Measurements from ENCODE around the gene PTH2R.
"Not testable (repeated sequence)": the region's sequence is repeated elsewhere in the genome, so short reads cannot be mapped to it uniquely, and the experiment has no call there.

Gene PTH2R, protein sequence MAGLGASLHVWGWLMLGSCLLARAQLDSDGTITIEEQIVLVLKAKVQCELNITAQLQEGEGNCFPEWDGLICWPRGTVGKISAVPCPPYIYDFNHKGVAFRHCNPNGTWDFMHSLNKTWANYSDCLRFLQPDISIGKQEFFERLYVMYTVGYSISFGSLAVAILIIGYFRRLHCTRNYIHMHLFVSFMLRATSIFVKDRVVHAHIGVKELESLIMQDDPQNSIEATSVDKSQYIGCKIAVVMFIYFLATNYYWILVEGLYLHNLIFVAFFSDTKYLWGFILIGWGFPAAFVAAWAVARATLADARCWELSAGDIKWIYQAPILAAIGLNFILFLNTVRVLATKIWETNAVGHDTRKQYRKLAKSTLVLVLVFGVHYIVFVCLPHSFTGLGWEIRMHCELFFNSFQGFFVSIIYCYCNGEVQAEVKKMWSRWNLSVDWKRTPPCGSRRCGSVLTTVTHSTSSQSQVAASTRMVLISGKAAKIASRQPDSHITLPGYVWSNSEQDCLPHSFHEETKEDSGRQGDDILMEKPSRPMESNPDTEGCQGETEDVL
- 0 to 1.3 (median 0.11) reads per million in 4 donors for total RNA-seq

DNA sequence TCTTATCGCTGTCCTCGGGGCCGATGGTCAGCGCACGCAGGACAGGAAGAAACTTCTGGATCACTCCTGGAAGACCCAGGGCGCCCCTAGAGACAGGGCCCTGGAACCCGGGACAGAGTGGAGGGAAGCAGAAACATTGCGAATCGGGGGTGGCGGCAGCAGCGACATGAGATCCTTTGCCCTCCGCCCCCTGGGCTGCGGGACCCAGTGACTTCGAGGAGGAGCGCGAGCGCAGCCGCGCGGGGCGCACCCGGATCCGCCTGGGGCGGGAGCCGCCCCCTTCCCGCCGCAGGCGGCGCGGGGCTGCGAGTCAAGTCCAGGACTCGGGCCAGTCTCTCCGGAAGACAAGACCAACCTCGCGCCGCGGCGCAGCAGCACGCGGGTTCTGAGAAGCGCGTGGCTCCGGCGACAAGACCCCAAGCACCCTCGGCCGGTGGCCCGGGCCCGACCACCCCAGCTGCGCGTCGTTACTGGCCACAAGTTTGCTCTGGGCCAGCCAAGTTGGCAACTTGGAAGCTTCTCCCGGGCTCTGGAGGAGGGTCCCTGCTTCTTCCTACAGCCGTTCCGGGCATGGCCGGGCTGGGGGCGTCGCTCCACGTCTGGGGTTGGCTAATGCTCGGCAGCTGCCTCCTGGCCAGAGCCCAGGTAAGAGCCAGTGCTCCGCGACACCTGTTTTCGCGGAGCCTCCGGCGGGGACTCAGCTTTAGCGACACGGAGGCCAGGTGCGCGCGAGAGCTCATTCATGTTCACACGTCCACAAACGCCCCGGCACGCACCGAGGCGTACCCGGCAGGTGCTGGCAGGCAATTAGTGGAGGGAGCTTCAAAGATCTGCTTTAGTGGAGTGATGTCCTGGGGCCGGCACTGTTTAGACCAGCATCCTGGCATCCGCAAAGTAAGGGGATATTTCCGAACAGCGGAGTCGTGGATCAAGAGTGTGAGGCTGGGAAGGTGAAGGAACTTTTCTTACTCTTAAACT is at the start of gene PTH2R:
Gene PTH2R, plus strand, starts transcription at position 319 of the 978 bp plus-strand sequence. Its CDS starts 252 bp downstream, at position 571.
- no peak for DNase-seq

DNA sequence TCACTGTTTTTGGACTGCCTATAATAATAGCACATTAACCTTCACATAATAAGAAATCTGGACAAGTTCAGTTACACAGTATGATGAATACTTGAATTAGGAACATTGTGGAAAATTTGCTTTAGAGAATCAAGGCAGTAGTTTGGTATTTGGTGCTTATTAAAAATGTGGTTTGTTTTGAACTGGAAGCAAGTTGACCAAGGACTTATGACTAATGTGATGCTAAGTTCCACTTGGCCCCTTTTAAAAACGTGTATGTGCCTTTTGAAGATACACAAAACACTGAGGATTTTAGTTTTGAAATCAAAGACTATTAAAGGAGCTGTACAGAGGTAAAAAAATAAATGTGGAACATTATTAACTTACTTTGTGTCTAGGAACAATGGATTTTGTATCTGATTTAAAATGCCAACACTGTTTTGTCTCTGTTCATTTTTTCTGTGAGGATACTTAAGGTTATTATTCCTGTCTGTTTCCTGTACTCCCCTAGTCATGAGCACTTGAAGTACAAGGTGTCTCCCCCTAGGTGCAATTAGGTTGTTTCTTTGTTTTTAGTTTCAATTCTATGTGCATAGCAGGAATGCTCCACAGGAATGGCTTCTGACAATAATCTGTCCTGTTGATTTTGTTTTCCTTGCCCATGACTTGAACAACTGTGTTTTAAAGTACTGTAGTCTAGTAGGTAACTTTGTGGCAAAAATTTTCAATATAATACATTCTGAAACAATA is 49.6 kb upstream of the PTH2R start:
- DNase-seq: no peak

DNA sequence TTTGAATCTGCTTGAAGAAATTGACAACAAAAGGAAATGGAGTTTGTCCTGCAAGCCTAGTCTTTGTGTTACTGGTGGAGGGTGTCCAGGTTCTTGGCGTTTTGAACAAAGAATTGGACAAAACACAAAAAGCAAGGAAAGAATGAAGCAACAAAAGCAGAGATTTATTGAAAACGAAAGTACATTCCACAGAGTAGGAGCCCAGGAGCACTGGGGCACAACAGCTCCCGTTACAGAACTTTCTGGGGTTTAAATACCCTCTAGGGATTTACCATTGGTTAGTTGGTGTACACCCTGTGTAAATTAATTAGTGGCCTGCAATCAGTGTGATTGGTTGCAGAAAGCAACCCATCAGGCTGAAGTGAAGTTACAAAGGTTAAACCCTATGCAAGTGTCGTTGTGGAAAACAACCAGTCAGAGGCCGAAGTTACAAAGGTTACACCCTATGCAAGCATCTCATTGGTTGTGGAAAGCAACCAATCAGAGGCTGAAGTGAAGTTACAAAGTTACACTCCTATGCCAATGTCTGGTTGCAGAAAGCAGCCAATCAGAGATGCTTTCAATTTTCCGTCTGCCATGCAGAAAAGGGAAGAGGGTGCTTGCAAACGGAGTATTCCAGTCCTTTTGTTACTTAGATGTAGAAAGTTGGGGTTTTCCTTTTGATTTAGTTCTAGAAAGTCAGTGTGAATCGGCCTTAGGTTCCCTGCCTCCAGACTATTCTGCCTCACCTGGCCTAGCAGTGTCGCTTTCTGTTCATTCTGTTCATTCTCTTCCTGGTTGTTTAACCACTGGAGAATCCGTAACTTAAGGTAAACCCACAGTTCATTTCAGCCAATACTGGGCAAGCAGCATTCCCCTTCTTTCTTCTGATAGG is 47.6 kb upstream of the PTH2R start:
- no peak for DNase-seq

DNA sequence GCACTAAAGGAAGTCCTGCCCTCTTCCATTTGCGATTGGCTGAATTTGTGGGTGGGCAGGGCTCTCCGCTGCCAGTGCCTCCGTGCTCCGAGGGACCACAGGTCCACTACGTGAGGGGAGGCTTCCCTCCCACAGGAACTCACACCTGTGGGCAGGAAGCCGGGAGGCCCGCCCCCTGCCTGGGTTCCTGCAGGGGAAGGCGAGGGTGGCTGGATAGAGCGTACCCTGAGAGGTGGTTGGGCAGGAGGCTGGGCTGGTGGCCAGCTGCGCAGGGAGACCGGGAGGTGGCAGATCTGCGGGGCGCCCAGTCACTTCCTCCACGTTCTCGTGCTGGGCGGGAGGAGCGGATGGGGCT is 47.0 kb upstream of the PTH2R start:
- DNase-seq: peak in 1 of 5 donors; percentile 1

DNA sequence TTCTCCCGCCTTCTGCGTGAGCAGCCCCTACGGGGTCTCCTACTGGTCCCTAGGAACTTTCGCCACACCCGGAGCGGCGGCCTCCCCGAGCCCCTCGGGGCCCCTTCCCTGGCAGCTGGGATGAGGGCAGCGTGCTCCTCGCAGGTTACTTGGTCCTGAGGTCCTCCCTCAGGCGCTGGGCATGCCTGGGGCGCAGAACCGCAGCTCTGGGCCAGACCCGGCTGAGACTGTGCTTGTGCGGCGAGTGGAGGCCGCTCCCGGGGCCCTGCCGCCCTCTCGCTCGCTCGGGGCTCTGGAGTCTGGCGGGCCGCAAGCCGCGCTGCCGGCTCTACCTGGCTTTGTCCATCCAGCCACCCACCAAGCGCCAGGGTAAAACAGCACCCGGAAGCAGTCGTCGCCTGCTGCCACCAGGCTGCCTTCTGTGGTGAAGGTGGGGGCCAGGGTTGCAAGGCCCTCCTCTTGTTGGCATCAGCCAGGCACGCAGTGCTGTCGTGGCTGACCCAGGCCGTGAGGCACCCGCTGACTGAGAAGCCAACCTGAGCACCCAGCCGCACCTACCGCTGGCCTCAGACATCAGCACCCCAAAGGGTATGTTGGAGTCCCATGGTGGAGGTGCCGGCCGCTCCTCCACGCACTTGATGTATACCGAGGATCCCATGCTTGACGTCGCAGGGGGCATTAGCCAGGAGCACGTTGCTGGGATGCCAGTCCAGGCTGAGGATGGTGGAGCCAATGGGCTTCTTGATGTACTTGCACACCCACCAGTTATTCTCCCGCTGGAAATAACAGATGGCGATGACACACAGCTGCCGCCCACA is 46.1 kb upstream of the PTH2R start:
- DNase-seq: no peak

DNA sequence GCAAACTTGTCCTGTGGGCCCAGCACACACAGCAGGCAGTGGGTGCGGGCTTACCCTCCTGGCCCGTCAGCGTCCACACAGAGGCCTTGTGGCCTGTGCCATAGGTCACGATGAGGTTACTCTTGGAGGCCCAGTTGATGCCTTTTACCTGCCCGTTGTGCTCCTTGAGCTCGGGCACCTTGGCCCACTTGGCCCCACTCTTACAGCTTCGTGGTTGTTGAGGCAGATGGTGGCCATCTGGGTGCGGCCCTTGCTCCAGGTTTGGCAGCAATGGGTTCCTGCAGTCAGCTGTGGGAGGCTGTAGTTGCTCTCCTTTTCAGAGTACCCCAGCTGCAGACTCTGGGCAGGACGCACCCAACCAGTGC is 45.5 kb upstream of the PTH2R start:
- DNase-seq: no peak

DNA sequence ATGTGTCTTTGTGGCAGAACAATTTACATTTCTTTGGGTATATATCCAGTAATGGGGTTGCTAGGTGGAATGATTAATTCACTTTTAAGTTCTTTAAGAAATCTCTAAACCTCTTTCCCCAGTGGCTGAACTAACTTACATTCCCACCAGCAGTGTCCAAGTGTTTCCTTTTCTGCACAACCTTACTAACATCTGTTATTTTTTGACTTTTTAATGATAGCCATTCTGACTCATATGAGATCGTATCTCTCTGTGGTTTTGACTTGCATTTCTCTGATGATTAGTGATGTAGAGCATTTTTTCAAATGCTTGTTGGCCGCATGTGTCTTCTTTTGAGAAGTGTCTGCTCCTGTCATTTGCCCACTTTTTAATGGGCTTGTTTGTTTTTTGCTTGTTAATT is 43.1 kb upstream of the PTH2R start:
- DNase-seq: peak in 1 of 5 donors; percentile 49

DNA sequence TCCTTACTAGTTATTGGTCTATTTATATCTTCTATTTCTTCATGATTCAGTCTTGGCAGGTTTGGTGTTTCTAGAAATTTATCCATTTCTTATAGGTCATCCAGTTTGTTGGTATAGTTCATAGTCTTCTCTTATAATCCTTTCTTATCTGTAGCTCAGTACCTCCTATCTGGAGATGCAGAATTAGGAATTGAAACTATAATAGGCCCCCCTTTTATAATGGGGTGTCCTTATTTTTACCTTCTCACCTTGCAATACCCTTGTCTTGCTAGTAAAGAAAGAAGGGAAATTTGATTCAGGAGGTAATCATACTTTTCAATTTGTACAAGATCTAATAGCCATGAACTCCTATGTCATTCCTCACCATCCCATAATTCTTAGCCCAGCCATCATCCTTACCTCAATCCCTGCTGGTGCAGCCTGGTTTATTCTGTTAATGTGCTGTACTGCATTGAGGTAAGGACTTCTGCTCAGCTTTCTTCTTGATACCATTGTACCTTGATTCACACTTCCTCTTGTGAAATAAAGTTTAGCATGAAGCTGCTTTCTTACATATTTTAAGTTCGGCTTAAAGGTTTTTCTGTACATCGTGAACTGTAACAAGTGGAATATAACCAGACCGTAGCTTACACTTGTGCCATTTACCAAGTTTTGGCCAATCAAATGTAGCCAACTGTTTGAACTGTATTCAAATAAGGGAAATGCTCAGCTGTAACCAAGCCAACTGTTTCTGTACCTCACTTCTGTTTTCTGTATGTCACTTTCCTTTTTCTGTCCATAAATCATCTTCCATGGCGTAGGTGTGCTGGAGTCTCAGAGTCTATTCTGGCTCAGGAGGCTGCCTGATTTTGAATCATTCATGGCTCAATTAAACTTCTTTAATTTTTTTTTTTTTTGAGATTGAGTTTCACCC is 40.1 kb upstream of the PTH2R start:
- no peak for DNase-seq

DNA sequence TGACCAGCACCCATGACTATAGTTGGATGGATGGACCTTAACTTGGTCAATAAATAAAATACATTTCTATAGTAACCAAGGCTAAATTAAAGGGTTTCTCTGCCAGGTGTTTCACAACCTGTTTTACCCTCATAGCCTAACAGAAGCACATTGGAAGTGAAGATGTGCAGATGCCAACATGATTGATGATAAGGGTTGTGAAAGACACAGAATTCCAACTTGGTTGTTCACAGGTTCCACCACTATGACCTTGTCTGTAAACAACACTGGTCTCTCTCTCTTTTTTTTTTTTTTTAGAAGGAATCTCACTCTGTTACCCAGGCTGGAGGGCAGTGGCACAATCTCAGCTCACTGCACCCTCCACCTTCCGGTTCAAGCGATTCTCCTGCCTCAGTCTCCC is 37.5 kb upstream of the PTH2R start:
- DNase-seq: no peak

DNA sequence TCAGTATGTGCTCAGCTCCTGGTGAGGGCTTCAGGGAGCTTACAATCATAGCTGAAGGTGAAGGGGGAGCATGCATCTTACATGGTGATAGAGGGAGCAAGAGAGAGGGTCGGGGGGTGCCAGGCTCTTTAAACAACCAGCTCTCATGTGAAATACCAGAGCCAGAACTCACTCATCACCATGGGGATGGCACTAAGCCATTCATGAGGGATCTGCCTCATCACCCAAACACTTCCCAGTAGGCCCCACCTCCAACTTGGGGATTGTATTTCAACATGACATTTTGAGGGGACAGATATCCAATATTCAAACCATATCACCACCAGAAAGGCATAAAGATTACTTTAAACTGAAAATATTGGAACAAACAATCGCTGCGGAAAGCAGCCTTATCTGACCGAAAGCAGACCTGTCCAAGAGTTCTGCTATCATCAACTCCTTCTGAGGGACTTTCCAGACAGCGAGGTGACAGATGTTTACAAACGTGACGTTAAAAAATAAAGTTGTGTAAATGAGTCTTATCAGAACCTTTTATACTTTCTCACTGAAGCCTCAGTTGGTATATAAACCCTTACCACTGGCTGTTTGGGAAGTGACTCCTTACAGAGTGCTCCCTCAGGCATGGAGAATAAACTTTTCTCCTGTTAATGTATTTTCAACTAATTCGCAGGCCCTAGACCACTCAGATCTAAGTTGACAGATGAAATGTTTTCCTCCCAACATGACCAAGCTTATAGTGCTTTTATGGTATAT is 35.5 kb upstream of the PTH2R start:
- no peak for DNase-seq

DNA sequence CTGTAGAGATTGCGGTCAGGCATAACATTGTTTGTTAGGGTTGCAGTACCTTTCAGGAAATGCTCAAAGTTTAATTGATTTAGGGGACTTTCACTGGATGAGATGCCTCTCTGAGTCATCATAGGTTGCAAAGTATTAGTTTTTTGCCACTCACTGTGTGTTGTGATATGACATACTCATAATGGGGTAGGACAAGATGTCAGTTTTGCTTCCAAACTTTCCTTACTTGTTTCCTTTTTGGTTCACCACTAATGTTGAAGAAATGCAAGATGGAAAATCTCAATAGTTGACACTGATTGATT is 35.0 kb upstream of the PTH2R start:
- DNase-seq: no peak

DNA sequence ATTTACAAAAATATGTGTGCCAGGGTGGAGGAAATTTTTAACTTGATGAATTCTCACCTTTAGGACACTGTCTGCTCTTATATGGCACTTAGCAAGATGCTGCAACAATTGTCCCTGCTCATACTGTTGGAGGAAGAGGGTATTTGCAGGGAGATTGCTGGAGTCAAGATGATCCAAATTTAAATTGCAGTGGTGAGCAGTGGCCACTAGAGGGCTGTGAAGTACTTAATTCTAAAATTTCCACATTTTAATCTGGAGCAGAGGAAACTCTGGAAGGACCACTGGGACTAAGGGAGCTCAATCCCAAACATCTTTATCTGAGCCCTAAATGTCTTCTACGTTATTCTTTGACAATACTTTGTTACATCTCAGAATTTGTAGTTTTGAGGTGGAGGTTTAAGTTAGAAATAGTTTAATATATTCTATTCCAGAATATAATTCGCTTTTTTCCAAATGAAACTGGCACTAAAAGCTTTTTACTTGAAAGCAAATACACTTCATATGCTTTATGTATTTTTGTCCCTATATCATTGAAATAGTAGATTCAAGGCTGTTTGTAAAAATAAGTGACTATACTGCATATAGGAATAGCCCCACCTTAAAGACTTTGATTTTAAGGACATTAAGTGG is 33.0 kb upstream of the PTH2R start:
- peak in 1 of 5 donors; percentile 2 for DNase-seq

DNA sequence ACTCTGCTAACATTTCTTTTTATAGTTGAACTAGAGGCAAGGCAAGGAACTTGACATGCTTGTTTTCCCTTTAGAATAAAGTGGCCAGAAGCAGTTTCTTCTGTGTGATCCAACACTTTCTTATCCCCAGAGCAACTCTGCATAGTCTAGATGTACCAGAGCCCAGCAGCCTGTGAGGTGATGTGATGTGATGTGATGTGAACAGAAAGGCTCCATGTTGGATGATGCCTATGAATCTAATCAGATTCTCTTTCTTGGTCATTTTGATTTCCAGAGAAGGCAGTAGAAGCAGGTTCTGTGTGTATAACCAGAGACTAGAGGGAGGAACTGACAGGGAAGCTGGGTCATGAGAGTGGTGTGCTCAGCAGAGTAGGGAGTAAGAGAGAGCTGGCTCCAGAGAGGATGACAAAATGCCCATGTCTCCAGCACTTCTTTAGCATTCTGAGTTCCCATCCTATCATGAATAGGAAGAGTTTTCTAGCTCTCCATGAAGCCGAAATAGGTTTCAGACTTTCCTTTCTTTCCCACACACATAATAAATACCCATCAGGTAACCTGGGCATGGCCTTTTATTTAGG is 31.0 kb upstream of the PTH2R start:
- DNase-seq: no peak

DNA sequence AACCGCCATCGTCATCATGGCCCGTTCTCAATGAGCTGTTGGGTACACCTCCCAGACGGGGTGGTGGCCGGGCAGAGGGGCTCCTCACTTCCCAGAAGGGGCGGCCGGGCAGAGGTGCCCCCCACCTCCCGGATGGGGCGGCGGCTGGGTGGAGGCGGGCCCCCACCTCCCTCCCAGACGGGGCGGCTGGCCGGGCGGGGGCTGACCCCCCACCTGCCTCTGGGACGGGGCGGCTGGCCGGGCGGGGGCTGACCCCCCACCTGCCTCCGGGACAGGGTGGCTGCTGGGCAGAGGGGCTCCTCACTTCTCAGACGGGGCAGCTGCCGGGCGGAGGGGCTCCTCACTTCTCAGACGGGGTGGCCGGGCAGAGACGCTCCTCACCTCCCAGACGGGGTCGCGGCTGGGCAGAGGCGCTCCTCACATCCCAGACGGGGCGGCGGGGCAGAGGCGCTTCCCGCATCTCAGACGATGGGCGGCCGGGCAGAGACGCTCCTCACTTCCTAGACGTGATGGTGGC is 29.2 kb upstream of the PTH2R start:
- not testable (repeated sequence) for DNase-seq

DNA sequence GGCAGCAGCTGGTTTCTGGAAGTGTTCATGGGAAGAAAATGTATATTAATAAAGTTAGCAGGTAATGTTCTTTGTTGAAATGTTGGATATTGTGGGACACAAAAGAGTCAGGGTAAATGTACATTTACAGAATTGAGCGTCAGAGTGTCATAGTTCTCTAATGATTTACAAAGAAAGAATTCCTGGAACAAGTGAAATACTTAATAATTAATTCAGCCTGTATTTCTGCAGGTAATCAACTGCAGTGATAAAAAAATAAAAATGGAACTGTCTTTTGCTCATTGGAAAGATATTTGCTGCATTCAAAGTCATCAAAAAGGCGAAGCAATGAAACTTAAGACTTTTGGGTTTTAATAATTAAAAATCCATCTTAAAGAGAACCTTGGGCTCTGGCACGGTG is 27.4 kb upstream of the PTH2R start:
- DNase-seq: no peak

DNA sequence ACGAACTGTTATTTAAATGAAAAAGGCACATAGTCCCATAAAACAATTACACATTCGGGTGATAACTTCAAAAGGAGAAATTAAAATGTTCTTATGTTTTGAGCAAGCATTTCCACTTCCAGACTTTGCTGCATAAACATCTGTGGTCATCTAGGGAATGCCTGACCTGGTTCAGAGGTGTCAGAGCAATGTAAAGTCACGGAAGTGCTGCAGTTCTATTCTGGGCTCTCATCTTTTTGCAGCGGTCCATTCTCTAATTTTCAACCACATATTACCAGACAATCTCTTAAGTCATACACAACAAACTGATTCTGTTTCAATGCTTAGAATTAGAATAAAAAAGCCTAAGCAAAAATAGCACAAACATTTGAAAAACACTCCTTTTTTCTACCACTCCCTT is 22.0 kb upstream of the PTH2R start:
- no peak for DNase-seq

DNA sequence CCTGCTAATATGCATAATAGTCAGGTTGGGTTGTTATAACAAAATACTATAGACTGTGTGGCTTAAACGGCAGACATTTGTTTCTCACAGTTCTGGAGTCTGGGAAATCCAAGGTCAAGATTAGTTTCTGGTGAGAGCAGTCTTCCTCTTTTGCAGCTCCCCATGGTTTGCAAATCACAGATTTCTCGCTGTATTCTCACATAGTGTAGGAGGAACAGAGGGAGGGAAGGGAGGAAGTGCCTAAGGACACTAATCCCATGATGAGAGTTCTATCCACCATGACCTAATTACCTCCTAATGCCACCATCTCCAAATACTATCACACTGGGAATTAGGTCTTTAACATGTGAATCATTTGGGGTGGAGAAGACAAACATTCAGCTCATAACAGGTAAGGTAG is 20.1 kb upstream of the PTH2R start:
- DNase-seq: no peak

DNA sequence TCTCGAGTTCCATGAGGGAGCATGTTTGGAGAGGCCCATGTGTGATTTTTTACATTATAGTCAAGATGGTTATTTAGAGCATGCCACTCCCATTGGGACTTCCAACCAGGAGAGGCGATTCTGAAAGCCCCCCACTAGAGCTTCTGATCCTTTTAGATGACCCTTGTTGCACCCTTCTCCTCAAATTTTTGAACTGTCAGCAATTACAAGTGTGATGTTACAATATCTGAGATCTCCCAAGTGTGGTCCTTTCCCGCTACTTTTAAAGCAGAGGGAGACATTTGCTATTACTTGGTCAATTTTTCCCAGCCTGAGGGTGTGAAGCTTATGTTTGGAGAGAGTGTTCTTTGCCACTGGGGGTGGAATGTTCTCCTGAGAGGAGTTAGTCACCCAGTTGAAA is 16.7 kb upstream of the PTH2R start:
- no peak for DNase-seq
